Liver (tissue), 3 donors: Measurements from ENCODE around the gene TENM3.

Experiments
- HNF4A ChIP-seq, 2 donors: conservative IDR thresholded peaks; 2 replicates each; pipeline ENCODE4 v1.6.1; 2016; ENCODE audit warnings: antibody characterized with exemption in 2 of 2, mild to moderate bottlenecking in 2 of 2
- JUND ChIP-seq, 2 donors: IDR thresholded peaks; 2 replicates each; pipeline ENCODE4 v1.6.1; 2016; ENCODE audit warnings: antibody characterized with exemption in 2 of 2
- NR2F2 ChIP-seq: IDR thresholded peaks from 2 replicates; pipeline ENCODE4 v1.6.1; 2016; ENCODE audit warnings: antibody characterized with exemption
- SP1 ChIP-seq: IDR thresholded peaks from 2 replicates; pipeline ENCODE4 v1.6.1; 2018; ENCODE audit warnings: antibody characterized with exemption, mild to moderate bottlenecking
- TAF1 ChIP-seq: conservative IDR thresholded peaks from 2 replicates; pipeline ENCODE4 v1.6.1; 2016; ENCODE audit warnings: antibody characterized with exemption, mild to moderate bottlenecking
- TF ChIP-seq, protein P1 (sequence below): fragments of 150-350 bp; IDR thresholded peaks from 2 replicates; pipeline ENCODE4 v1.5.1; 2017; ENCODE audit warnings: improper control_type of control experiment, low read depth, low read length; ENCODE audit not compliant: missing input control
- TF ChIP-seq, protein P2 (sequence below): IDR thresholded peaks from 2 replicates; pipeline ENCODE4 v1.6.1; 2016; ENCODE audit warnings: antibody characterized with exemption
- donor health status: healthy.
- donor health status: healthy.

DNA sequence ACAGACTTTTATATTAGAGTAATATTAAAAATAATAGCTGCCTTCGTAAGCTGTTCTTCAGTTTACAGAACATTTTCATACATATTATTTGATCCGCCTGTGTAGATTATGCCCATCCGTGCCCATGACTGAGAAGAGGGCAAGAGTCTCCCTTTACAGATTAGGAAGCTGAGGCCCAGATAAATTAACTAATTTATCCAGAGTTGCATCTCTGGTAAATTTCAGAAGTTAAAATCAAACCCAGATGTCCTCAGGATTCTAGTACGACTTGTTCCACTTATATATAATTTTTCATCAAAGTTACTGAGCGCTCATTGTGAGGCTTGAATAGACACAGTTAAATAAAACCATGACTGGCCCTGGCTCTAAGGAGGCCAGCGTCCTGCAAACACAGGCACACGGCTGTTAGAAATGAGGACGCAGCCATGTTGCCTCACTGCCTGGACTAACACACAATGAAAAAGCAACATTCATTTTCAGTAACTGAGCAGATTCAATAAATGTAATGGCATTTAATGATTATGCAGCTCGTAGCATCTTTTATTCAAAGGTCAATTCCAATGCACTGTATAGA lies 148.0 kb downstream of the TENM3 start:
- TF ChIP-seq TAF1 (no peak), SP1 (no peak), NR2F2 (no peak), JUND (IDR thresholded peaks at IDR 0.05) (no peak), HNF4A (conservative IDR thresholded peaks at IDR 0.05) (no peak)
- TF ChIP-seq, protein P1, sequence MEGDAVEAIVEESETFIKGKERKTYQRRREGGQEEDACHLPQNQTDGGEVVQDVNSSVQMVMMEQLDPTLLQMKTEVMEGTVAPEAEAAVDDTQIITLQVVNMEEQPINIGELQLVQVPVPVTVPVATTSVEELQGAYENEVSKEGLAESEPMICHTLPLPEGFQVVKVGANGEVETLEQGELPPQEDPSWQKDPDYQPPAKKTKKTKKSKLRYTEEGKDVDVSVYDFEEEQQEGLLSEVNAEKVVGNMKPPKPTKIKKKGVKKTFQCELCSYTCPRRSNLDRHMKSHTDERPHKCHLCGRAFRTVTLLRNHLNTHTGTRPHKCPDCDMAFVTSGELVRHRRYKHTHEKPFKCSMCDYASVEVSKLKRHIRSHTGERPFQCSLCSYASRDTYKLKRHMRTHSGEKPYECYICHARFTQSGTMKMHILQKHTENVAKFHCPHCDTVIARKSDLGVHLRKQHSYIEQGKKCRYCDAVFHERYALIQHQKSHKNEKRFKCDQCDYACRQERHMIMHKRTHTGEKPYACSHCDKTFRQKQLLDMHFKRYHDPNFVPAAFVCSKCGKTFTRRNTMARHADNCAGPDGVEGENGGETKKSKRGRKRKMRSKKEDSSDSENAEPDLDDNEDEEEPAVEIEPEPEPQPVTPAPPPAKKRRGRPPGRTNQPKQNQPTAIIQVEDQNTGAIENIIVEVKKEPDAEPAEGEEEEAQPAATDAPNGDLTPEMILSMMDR, result no peak
- TF ChIP-seq, protein P2, sequence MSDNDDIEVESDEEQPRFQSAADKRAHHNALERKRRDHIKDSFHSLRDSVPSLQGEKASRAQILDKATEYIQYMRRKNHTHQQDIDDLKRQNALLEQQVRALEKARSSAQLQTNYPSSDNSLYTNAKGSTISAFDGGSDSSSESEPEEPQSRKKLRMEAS, result no peak
